Astrocyte of the cerebellum (primary cell): ENCODE data around the gene THUMPD3.

Experiments used
- DNase-seq: peaks from one replicate; pipeline ENCODE4 v3.0.0-alpha.2; 2011; ENCODE audit warnings: low read depth
- H3K4me3 ChIP-seq: 2 replicates; pipeline ENCODE4 v1.5.1; 2011; ENCODE audit warnings: mild to moderate bottlenecking, low read depth, low read length, moderate library complexity
- in situ Hi-C: cut with HindIII; loops from 2 replicates; pipeline ENCODE4 v1.10.0; 2017; ENCODE audit warnings: low sequenced_read_pairs
- TF ChIP-seq, protein P1 (sequence below): IDR thresholded peaks from 2 replicates; pipeline ENCODE4 v1.5.1; 2012; ENCODE audit warnings: low read length, low read depth, moderate library complexity, mild to moderate bottlenecking; ENCODE audit errors: missing control alignments

The THUMPD3 gene

DNA sequence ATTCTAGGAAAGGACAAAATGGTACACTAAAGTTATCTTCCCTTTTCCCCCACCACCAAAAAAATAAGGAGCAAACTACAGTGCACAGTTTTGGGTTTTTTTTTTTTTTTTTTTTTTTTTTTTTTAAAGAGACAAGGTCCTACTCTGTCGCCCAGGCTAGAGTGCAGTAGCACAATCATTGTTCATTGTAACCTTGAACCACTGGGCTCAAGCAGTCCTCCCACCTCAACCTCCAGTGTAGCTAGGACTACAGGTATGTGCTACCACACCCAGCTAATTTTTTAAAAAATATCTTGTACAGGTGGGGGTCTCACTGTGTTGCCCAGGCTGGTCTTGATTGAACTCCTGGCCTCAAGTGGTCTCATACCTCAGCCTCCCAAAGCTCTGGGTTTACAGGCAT is 49.4 kb downstream of the THUMPD3 start:
- in situ Hi-C loops = no loop called here
- no peak overlapping the region for H3K4me3 ChIP-seq
- no peak for DNase-seq
- TF ChIP-seq, protein P1, sequence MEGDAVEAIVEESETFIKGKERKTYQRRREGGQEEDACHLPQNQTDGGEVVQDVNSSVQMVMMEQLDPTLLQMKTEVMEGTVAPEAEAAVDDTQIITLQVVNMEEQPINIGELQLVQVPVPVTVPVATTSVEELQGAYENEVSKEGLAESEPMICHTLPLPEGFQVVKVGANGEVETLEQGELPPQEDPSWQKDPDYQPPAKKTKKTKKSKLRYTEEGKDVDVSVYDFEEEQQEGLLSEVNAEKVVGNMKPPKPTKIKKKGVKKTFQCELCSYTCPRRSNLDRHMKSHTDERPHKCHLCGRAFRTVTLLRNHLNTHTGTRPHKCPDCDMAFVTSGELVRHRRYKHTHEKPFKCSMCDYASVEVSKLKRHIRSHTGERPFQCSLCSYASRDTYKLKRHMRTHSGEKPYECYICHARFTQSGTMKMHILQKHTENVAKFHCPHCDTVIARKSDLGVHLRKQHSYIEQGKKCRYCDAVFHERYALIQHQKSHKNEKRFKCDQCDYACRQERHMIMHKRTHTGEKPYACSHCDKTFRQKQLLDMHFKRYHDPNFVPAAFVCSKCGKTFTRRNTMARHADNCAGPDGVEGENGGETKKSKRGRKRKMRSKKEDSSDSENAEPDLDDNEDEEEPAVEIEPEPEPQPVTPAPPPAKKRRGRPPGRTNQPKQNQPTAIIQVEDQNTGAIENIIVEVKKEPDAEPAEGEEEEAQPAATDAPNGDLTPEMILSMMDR = no peak

GRCh38 chr3:9414826-9415225 is 52.0 kb downstream of the THUMPD3 start:
- TF ChIP-seq, protein P1 = no peak
- no peak for DNase-seq
- no peak overlapping the region for H3K4me3 ChIP-seq
- in situ Hi-C loops = no loop called here

DNA sequence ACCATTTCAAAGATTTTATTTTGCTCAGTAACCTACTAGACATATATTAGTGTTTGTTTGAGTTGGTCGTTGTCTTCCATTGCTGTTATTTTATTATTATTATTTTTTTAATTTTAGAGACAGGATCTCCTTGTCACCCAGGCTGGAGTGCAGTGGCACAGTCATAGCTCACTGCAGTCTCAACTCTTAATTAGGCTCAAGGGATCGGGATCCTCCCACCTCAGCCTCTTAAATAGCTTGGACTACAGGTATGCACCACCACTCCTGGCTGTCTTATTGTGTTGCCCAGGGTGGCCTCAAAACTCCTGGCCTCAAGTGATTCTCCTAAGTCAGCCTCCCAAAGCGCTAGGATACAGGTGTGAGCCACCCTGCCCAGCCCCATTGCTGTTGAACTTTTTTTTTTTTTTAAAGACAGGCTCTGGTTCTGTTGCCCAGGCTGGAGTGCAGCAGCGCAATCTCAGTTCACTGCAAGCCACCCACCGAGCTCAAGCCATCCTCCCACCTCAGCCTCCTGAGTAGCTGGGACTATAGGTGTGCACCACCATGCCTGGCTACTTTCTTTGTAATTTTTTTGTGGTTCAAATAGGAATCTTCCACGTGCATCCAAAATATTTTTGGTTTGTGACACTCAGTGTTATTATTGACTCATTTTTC is 52.8 kb downstream of the THUMPD3 start:
- in situ Hi-C loops = no loop called here
- DNase-seq = no peak
- H3K4me3 ChIP-seq = no peak overlapping the region
- TF ChIP-seq, protein P1 = no peak

GRCh38 chr3:9416139-9416780 is 53.4 kb downstream of the THUMPD3 start:
- no peak overlapping the region for H3K4me3 ChIP-seq
- TF ChIP-seq, protein P1 = no peak
- no peak for DNase-seq
- in situ Hi-C loops = no loop called here

- DNase-seq = no peak
- in situ Hi-C loops = no loop called here
- no peak overlapping the region for H3K4me3 ChIP-seq
- TF ChIP-seq, protein P1 = no peak
Observed at GRCh38 chr3:9420850-9421549, 58.1 kb downstream of the THUMPD3 start.

DNA sequence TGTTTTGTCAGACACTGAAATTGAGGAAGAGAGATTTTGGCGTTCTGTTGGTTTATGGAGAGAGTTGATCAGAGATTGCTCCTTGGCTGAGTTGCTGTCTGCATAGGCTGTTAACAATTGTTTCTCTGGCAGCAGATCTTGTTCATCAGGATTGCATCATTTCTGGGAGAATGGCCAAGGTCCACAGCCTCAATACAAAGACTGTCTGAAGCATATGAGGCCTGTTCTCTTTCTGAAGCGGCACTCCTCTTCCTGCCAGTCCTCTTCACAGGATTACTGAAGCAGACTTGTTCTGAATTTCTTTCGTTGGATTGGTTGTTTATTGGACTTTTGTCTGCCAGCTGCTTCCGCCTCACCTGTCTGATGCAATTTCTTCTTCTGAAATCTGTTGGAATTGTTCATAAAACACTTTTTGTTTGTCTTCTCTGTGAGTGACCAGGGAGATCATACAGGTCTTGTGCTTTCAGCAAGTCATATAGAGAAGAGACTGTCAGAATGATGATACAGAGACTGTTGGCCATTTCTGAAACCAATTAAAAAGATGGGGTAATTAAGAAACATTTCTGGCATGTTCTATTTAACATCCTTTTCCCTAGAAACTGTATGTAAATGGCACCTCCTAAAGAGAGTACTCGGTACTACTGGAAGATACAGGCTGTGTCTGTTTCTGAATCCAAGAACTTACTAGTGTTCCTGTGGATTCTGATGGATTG is 60.0 kb downstream of the THUMPD3 start:
- in situ Hi-C loops = no loop called here
- H3K4me3 ChIP-seq = peak overlapping the region; percentile 4
- TF ChIP-seq, protein P1 = peak; percentile 62
- DNase-seq = peak; percentile 98
